HG02610 (cell line): ENCODE measurements around the gene CDH4.

Experiments
- ATAC-seq: cut with Tn5 transposase; IDR thresholded peaks from one replicate; pipeline ENCODE4 v1.9.1; 2021; ENCODE audit warnings: mild to moderate bottlenecking, moderate library complexity; ENCODE audit not compliant: unreplicated experiment

Gene CDH4

GRCh38 chr20:61895016-61895415 lies 643.0 kb downstream of the CDH4 start:
- ATAC-seq = no peak

- no peak for ATAC-seq
These were observed 643.6 kb downstream of the CDH4 start for GRCh38 chr20:61895686-61896057.

GRCh38 chr20:61896058-61896961 lies 644.2 kb downstream of the CDH4 start:
- ATAC-seq = no peak

GRCh38 chr20:61897401-61898295 lies 645.6 kb downstream of the CDH4 start:
- ATAC-seq = no peak

- ATAC-seq = no peak
These were observed 646.3 kb downstream of the CDH4 start for GRCh38 chr20:61898405-61898804.

GRCh38 chr20:61900011-61900944 lies 648.2 kb downstream of the CDH4 start:
- ATAC-seq = no peak

GRCh38 chr20:61900945-61901293 lies 648.9 kb downstream of the CDH4 start:
- no peak for ATAC-seq

- ATAC-seq = no peak
These were observed 649.5 kb downstream of the CDH4 start for GRCh38 chr20:61901392-61902220.

- no peak for ATAC-seq
These were observed 650.3 kb downstream of the CDH4 start for GRCh38 chr20:61902221-61902869.

- ATAC-seq = no peak
These were observed 651.7 kb downstream of the CDH4 start for GRCh38 chr20:61903575-61904340.

- ATAC-seq = no peak
These were observed 652.4 kb downstream of the CDH4 start for GRCh38 chr20:61904456-61904855.

- ATAC-seq = no peak
These were observed 653.9 kb downstream of the CDH4 start for GRCh38 chr20:61905781-61906523.

GRCh38 chr20:61907081-61907891 lies 655.2 kb downstream of the CDH4 start:
- ATAC-seq = no peak

GRCh38 chr20:61908057-61909026 lies 656.3 kb downstream of the CDH4 start:
- ATAC-seq = no peak

- ATAC-seq = no peak
These were observed 657.0 kb downstream of the CDH4 start for GRCh38 chr20:61909028-61909427.

GRCh38 chr20:61909821-61910220 lies 657.8 kb downstream of the CDH4 start:
- no peak for ATAC-seq
